Measurements from ENCODE around the gene RTN4R.
"Not testable (repeated sequence)": the region's sequence is repeated elsewhere in the genome, so short reads cannot be mapped to it uniquely, and the experiment has no call there.

RTN4R gene

GRCh38 chr22:20268279-20269012, at the start of gene RTN4R:
Gene RTN4R, minus strand, starts transcription at chr22:20268318. Its CDS starts 226 bp downstream, at chr22:20268092.
- intact Hi-C loops (cut with DNase I) = loop anchor here (5.0 kb wide), 1 partner anchor 111 kb away; no protein-coding TSS in a partner anchor
- peak in 35 of 42 donors; percentile 20 to 81 (median 61) for DNase-seq

- intact Hi-C loops (cut with DNase I) = not testable (repeated sequence)
- peak in 18 of 42 donors; percentile 15 to 53 (median 32) for DNase-seq
These were observed 49.4 kb upstream of the RTN4R start for GRCh38 chr22:20317402-20318042.

GRCh38 chr22:20316844-20317401, 48.8 kb upstream of the RTN4R start:
- intact Hi-C loops (cut with DNase I) = no loop called here

GRCh38 chr22:20316217-20316843, 48.2 kb upstream of the RTN4R start:
- peak in 14 of 42 donors; percentile 2 to 20 (median 10) for DNase-seq
- intact Hi-C loops (cut with DNase I) = no loop called here

More at GRCh38 chr22:20316844-20317401, 48.8 kb upstream of the RTN4R start:
- peak in 11 of 42 donors; percentile 2 to 30 (median 7) for DNase-seq

- DNase-seq = peak in 17 of 42 donors; percentile 0 to 29 (median 9)
- intact Hi-C loops (cut with DNase I) = no loop called here
These were observed 47.5 kb upstream of the RTN4R start for GRCh38 chr22:20315337-20316216.

GRCh38 chr22:20314741-20315336, 46.7 kb upstream of the RTN4R start:
- DNase-seq = peak in 16 of 42 donors; percentile 0 to 30 (median 6)
- intact Hi-C loops (cut with DNase I) = not testable (repeated sequence)

- intact Hi-C loops (cut with DNase I) = not testable (repeated sequence)
- peak in 8 of 42 donors; percentile 2 to 18 (median 7) for DNase-seq
These were observed 46.1 kb upstream of the RTN4R start for GRCh38 chr22:20314206-20314605.

GRCh38 chr22:20313306-20314077, 45.4 kb upstream of the RTN4R start:
- intact Hi-C loops (cut with DNase I) = not testable (repeated sequence)
- peak in 17 of 42 donors; percentile 1 to 32 (median 8) for DNase-seq

GRCh38 chr22:20312396-20313191, 44.5 kb upstream of the RTN4R start:
- intact Hi-C loops (cut with DNase I) = no loop called here
- DNase-seq = peak in 20 of 42 donors; percentile 0 to 31 (median 7)

GRCh38 chr22:20311249-20312062, 43.3 kb upstream of the RTN4R start:
- peak in 17 of 42 donors; percentile 2 to 39 (median 13) for DNase-seq
- intact Hi-C loops (cut with DNase I) = not testable (repeated sequence)

- DNase-seq = peak in 4 of 42 donors; percentile 2 to 25 (median 13)
- intact Hi-C loops (cut with DNase I) = not testable (repeated sequence)
These were observed 42.7 kb upstream of the RTN4R start for GRCh38 chr22:20310773-20311172.

GRCh38 chr22:20310180-20310579, 42.1 kb upstream of the RTN4R start:
- intact Hi-C loops (cut with DNase I) = not testable (repeated sequence)
- DNase-seq = peak in 2 of 42 donors; percentile 5 to 19

- DNase-seq = peak in 2 of 42 donors; percentile 4 to 17
- intact Hi-C loops (cut with DNase I) = not testable (repeated sequence)
These were observed 40.9 kb upstream of the RTN4R start for GRCh38 chr22:20308806-20309650.
